ENCODE measurements around the gene CD34. TPM values are rescaled to one million over a fixed set of nuclear protein-coding genes. Genes with fewer than 3 reads are reported as not detected.

CD34 gene
- total RNA-seq, 1 experiment from 2014 or later = 0.35 TPM

DNA sequence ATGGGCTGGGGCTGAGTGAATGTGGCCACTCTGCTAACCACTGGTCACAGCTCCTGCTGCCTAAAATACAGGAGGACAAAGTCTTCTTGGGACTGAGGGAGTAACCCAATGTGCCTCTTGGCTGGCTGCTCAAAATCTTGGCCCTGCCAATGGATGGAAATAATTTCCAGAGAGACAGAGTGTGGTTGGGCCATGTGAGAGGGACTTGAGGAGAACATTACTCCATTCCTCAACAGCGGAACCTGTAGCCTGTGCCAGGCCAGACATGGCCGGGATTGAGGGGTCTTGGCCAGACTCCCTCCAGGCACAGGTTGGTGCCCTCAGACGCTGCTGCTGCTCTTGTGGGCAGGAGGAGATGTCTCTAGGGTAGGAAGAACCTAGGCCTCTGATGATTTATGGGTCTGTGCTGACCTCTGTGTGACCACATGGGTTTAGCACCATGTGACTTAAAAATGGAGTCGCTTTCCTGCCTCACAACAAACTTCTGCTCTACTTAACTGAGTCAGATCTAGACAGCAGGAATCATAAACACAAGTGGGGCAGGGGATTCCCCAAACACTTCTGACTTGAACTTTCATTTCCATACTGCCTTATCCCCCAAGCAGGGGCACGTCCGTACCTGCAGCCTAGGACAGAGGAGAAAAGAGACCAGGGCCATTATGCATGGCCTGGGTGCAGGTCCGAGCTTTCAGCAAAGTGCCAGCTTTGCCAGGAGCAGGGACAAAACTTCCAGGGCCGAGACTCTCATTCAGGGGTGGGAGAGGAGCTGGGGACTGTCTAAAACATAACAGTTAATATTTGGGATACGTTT lies 79.2 kb downstream of the CD34 start:
- H3T11ph ChIP-seq (ENCODE audit: low read length) = no peak overlapping the region
- H3K4ac ChIP-seq (ENCODE audit: low read depth, low read length) = no peak overlapping the region
- H3K27me3 Mint-ChIP-seq (ENCODE audit: low read depth) = no peaks in the 10 kb centered on the region
- H3K9me3 Mint-ChIP-seq = no peaks in the 10 kb centered on the region
- H3K27me3 ChIP-seq (ENCODE audit: insufficient read depth, low read length) = no peaks in the 10 kb centered on the region; the same call in 1 of the 2 replicates
- no peak overlapping the region for H3K27ac ChIP-seq (ENCODE audit: insufficient read length, low read depth, low read length)
- H3K27ac Mint-ChIP-seq = no peak overlapping the region
- WGBS (ENCODE audit: extremely low coverage, insufficient read length, low lambda C conversion rate) = no CpG with 5 or more reads among the region's 9 CpGs
- H2BK20ac ChIP-seq (ENCODE audit: low read depth, low read length, poor library complexity, severe bottlenecking) = no peak overlapping the region
- no peak overlapping the region for H2BK12ac ChIP-seq (ENCODE audit: insufficient read length, low read depth, low read length)
- no peak overlapping the region for H2AFZ ChIP-seq (ENCODE audit: low read length)
- no peaks in the 10 kb centered on the region for H3K79me2 ChIP-seq (ENCODE audit: insufficient read depth, low read length)
- no peak overlapping the region for H4K8ac ChIP-seq (replicated peaks; ENCODE audit: insufficient read length, low read depth, low read length)
- no peak for DNase-seq
- peaks cover 3 to 10% of the 10 kb centered on the region in 2 experiments; a peak in 3 of 4 replicates for H3K4me1 Mint-ChIP-seq
- no peaks in the 10 kb centered on the region for H3K79me1 ChIP-seq (ENCODE audit: insufficient read depth, low read depth, low read length, poor library complexity, severe bottlenecking)
- no peak overlapping the region for H3K4me3 Mint-ChIP-seq
- H3K23ac ChIP-seq (ENCODE audit: insufficient read length, low read depth, low read length) = no peak overlapping the region
- no peak overlapping the region for H4K91ac ChIP-seq (ENCODE audit: insufficient read length, low read depth, low read length)
- H2AK5ac ChIP-seq (ENCODE audit: insufficient read length, low read length) = no peak overlapping the region
- no peak overlapping the region for H4K5ac ChIP-seq (ENCODE audit: insufficient read length, low read depth, low read length)
- H3K36me3 Mint-ChIP-seq (ENCODE audit: insufficient read depth in 1 of 3, low read depth in 3 of 3) = no peaks in the 10 kb centered on the region
- TF ChIP-seq, protein P1, sequence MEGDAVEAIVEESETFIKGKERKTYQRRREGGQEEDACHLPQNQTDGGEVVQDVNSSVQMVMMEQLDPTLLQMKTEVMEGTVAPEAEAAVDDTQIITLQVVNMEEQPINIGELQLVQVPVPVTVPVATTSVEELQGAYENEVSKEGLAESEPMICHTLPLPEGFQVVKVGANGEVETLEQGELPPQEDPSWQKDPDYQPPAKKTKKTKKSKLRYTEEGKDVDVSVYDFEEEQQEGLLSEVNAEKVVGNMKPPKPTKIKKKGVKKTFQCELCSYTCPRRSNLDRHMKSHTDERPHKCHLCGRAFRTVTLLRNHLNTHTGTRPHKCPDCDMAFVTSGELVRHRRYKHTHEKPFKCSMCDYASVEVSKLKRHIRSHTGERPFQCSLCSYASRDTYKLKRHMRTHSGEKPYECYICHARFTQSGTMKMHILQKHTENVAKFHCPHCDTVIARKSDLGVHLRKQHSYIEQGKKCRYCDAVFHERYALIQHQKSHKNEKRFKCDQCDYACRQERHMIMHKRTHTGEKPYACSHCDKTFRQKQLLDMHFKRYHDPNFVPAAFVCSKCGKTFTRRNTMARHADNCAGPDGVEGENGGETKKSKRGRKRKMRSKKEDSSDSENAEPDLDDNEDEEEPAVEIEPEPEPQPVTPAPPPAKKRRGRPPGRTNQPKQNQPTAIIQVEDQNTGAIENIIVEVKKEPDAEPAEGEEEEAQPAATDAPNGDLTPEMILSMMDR (conservative IDR thresholded peaks at IDR 0.05) = no peak
- no peak overlapping the region for H2BK5ac ChIP-seq (ENCODE audit: insufficient read length, low read length)
- H2BK15ac ChIP-seq (ENCODE audit: low read depth, low read length) = no peak overlapping the region
- no peak overlapping the region for H3K18ac ChIP-seq (ENCODE audit: insufficient read length, low read depth, low read length)
- no peak overlapping the region for H3K4me2 ChIP-seq (ENCODE audit: insufficient read depth, insufficient read length, low read length)
- no peaks in the 10 kb centered on the region for H4K20me1 ChIP-seq (ENCODE audit: control insufficient read depth, insufficient read depth, insufficient read length)
- H3K4me1 ChIP-seq (ENCODE audit: insufficient read depth, low read length) = no peaks in the 10 kb centered on the region
- H3K23me2 ChIP-seq (ENCODE audit: insufficient read length, low read depth, low read length, poor library complexity, severe bottlenecking) = no peaks in the 10 kb centered on the region
- no peaks in the 10 kb centered on the region for H3K9me3 ChIP-seq (ENCODE audit: control insufficient read depth, low read depth, low read length)
- no peak overlapping the region for H2BK120ac ChIP-seq (ENCODE audit: low read depth, low read length, poor library complexity, severe bottlenecking)
- no peak overlapping the region; the same call in 1 of the 2 replicates for H3K14ac ChIP-seq (ENCODE audit: insufficient read depth, low read length)
- H3K56ac ChIP-seq (ENCODE audit: insufficient read length, low read depth, low read length) = no peak overlapping the region
- no peak overlapping the region for H3K9ac ChIP-seq (ENCODE audit: extremely low read depth, insufficient read length, low read length)

Other genes with a start within 250 kb of the CD34 start
- gene CD46, start 159.1 kb downstream of the CD34 start, total RNA-seq (2021) = 89.2 and 90.0 TPM in 2 replicates

All from H9 (cell line).